Calu3 (cell line): Measurements from ENCODE around the gene WDFY4. TPM values are rescaled to one million over a fixed set of nuclear protein-coding genes. Genes with fewer than 3 reads are reported as not detected.

Source experiments
- BruUV-seq: library from RNA; stranded (reverse); fragments of 400-500 nt; replicated peaks from 2 replicates; lab custom pipeline; 2021; lab: Mats Ljungman, UMichigan
- CTCF ChIA-PET: fragments of 300-600 bp; sonication (Branson Sonifier 250); formaldehyde crosslinking; loops from one replicate; lab custom pipeline; 2022; ENCODE audit warnings: antibody characterized with exemption; lab: Charles Lee
- DNase-seq: peaks from one replicate; pipeline ENCODE4 v3.0.0; 2022
- H3K27ac Mint-ChIP-seq: one replicate; pipeline ENCODE4 v1.8.0; 2022; ENCODE audit warnings: mixed read lengths; ENCODE audit not compliant: unreplicated experiment
- H3K27me3 Mint-ChIP-seq: one replicate; pipeline ENCODE4 v1.8.0; 2022; ENCODE audit warnings: mixed read lengths; ENCODE audit not compliant: unreplicated experiment
- H3K36me3 Mint-ChIP-seq: one replicate; pipeline ENCODE4 v1.8.0; 2022; ENCODE audit warnings: mild to moderate bottlenecking, moderate library complexity, mixed read lengths; ENCODE audit not compliant: insufficient read depth, unreplicated experiment
- H3K4me1 Mint-ChIP-seq: one replicate; pipeline ENCODE4 v1.8.0; 2022; ENCODE audit warnings: mild to moderate bottlenecking, low read depth, mixed read lengths; ENCODE audit not compliant: unreplicated experiment
- H3K4me3 Mint-ChIP-seq: one replicate; pipeline ENCODE4 v1.8.0; 2022; ENCODE audit warnings: mild to moderate bottlenecking, low read depth, moderate library complexity, mixed read lengths; ENCODE audit not compliant: unreplicated experiment
- H3K9me3 Mint-ChIP-seq: one replicate; pipeline ENCODE4 v1.8.0; 2022; ENCODE audit warnings: low read depth, mixed read lengths; ENCODE audit not compliant: unreplicated experiment
- intact Hi-C: fragments of 100-400 bp; cut with micrococcal nuclease; formaldehyde crosslinking; loops from one replicate; pipeline ENCODE4 v1.10.0; 2022; ENCODE audit not compliant: unreplicated experiment
- total RNA-seq: library from RNA; stranded (reverse); gene quantifications from 2 replicates; pipeline ENCODE4 v1.2.3, GENCODE V29; 2022
- TF ChIP-seq, protein P1 (sequence below): fragments of 200-600 bp; IDR thresholded peaks from one replicate; pipeline ENCODE4 v1.8.0; 2022; ENCODE audit warnings: antibody characterized with exemption; ENCODE audit not compliant: unreplicated experiment

Gene WDFY4
- total RNA-seq, 1 experiment from 2014 or later: not detected

DNA sequence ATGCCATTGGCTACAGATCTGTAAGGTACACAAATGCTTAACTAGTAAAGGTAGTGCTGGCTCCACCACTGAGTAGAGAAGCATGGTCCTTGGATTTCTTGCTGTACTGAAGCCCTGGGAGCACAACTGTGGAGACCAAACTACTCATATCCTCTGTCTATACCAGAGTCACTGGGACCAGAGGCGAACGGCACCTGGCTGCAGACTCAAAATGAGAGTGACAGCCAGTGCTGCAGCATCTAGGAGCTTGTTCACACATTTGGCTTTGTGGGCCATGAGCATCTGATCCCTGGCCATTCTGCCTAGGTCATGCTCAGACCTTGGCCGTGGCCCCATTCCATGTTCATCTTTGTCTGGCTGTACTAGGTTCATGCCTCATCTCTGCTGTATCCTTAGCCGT is 223.1 kb downstream of the WDFY4 start:
- CTCF ChIA-PET: no interaction called here
- H3K27ac Mint-ChIP-seq: no peak overlapping the region
- BruUV-seq: no TSS peak
- TF ChIP-seq, protein P1, sequence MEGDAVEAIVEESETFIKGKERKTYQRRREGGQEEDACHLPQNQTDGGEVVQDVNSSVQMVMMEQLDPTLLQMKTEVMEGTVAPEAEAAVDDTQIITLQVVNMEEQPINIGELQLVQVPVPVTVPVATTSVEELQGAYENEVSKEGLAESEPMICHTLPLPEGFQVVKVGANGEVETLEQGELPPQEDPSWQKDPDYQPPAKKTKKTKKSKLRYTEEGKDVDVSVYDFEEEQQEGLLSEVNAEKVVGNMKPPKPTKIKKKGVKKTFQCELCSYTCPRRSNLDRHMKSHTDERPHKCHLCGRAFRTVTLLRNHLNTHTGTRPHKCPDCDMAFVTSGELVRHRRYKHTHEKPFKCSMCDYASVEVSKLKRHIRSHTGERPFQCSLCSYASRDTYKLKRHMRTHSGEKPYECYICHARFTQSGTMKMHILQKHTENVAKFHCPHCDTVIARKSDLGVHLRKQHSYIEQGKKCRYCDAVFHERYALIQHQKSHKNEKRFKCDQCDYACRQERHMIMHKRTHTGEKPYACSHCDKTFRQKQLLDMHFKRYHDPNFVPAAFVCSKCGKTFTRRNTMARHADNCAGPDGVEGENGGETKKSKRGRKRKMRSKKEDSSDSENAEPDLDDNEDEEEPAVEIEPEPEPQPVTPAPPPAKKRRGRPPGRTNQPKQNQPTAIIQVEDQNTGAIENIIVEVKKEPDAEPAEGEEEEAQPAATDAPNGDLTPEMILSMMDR: no peak
- no peak overlapping the region for H3K4me3 Mint-ChIP-seq
- no peaks in the 10 kb centered on the region for H3K9me3 Mint-ChIP-seq
- H3K36me3 Mint-ChIP-seq: no peaks in the 10 kb centered on the region
- H3K27me3 Mint-ChIP-seq: peaks cover 91% of the 10 kb centered on the region
- DNase-seq: no peak
- intact Hi-C loops: no loop called here
- H3K4me1 Mint-ChIP-seq: no peaks in the 10 kb centered on the region

DNA sequence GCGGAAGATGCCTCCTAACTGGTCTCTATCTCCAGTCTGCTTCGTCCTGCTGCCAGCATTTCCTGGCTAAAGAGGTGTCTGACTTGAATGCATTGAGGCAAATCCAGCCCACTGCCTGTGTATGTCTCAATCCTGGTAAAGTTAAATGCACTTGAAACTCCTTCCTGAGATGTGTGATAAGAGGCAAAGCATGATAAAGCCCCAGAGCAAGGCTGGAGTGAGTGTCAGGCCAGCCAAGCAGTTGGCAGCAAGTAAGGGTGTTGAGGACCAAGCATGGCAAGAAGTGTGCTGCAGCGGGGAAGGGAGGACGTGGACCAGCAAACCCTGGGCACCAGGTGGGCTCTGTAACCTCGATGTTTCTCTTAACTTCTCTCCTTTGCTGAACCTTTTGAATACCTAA is 225.9 kb downstream of the WDFY4 start:
- Mint-ChIP-seq H3K4me1 (no peaks in the 10 kb centered on the region), H3K36me3 (no peaks in the 10 kb centered on the region), H3K27ac (no peak overlapping the region), H3K4me3 (no peak overlapping the region), H3K9me3 (no peaks in the 10 kb centered on the region), H3K27me3 (peaks cover 98% of the 10 kb centered on the region)
- CTCF ChIA-PET: interaction anchor here (0.6 kb wide), 1 partner anchor 255 kb away, joined by 4 read pairs; no protein-coding TSS in a partner anchor
- no peak for DNase-seq
- TF ChIP-seq, protein P1: no peak
- intact Hi-C loops: no loop called here
- BruUV-seq: no TSS peak

DNA sequence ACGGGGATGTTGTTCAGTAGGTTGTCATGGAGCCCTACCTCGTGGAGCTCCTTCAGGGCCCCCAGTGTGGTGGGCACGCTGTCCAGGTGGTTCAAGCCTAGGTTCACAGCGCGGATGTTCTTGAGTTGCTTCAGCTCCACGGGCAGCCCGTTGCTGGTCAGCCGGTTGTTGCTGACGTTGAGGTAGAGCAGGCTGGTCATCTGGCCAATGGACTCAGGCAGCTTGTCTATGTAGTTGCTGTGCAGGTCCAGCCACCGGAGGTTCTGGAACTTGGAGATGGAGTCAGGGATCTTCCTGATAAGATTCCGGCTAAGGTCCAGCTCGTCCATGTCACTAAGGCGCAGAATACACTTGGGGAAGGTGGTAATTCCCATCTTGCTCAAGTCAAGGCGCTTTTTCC is 229.0 kb downstream of the WDFY4 start:
- H3K9me3 Mint-ChIP-seq: no peaks in the 10 kb centered on the region
- no TSS peak for BruUV-seq
- H3K4me1 Mint-ChIP-seq: no peaks in the 10 kb centered on the region
- CTCF ChIA-PET: no interaction called here
- no peak overlapping the region for H3K27ac Mint-ChIP-seq
- H3K36me3 Mint-ChIP-seq: no peaks in the 10 kb centered on the region
- intact Hi-C loops: no loop called here
- no peak for DNase-seq
- TF ChIP-seq, protein P1: no peak
- peaks cover 100% of the 10 kb centered on the region for H3K27me3 Mint-ChIP-seq
- H3K4me3 Mint-ChIP-seq: no peak overlapping the region

DNA sequence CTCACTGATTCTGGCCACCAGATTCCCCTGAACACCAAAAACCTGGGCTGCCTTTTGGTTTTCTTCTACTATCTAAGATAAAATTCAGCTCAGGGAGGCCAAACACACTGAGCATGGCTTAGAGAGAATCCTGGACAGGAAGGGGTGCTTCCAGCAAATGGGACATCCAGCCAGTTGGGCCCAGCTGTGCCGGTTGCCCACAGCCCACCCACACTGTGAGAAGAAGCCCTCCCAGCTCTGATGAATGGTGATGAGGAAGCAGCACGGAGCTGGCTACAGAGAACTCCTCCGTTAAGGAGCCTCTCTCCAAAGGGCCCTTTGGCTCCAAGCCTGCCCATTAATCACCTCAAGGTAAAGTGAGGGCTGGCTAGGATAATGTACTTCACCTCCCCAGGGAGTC is 239.1 kb downstream of the WDFY4 start:
- intact Hi-C loops: no loop called here
- CTCF ChIA-PET: no interaction called here
- no peaks in the 10 kb centered on the region for H3K4me1 Mint-ChIP-seq

More for the DNA sequence above, 239.1 kb downstream of the WDFY4 start:
- H3K27me3 Mint-ChIP-seq: peaks cover 79% of the 10 kb centered on the region
- H3K9me3 Mint-ChIP-seq: no peaks in the 10 kb centered on the region
- DNase-seq: no peak
- TF ChIP-seq, protein P1: no peak
- no peak overlapping the region for H3K4me3 Mint-ChIP-seq
- H3K27ac Mint-ChIP-seq: no peak overlapping the region
- H3K36me3 Mint-ChIP-seq: no peaks in the 10 kb centered on the region
- no TSS peak for BruUV-seq
